Smooth muscle cell (in vitro differentiated cells): ENCODE measurements around the gene TLX3. TPM values are rescaled to one million over a fixed set of nuclear protein-coding genes. Genes with fewer than 3 reads are reported as not detected.

Experiments used
- DNase-seq: peaks from one replicate; lab custom pipeline; 2025; ENCODE audit not compliant: unreplicated experiment; lab: John Stamatoyannopoulos, UW
- H2AFZ ChIP-seq: fragments of 200-600 bp; sonication (generic); 2 replicates; pipeline ENCODE4 v1.6.0; 2016; ENCODE audit warnings: antibody characterized with exemption, low read depth, mild to moderate bottlenecking
- H3F3A ChIP-seq: fragments of 200-600 bp; sonication (generic); 2 replicates; pipeline ENCODE4 v1.6.0; 2017; ENCODE audit warnings: antibody characterized with exemption, low read depth
- H3K27ac ChIP-seq: fragments of 200-600 bp; sonication (generic); 2 replicates; pipeline ENCODE4 v1.5.1; 2016; ENCODE audit warnings: low read depth, mild to moderate bottlenecking
- H3K27me3 ChIP-seq: fragments of 200-600 bp; sonication (generic); 2 replicates; pipeline ENCODE4 v1.6.1; 2016; ENCODE audit warnings: low read depth, mild to moderate bottlenecking
- H3K36me3 ChIP-seq: fragments of 200-600 bp; sonication (generic); 2 replicates; pipeline ENCODE4 v1.5.1; 2016; ENCODE audit warnings: low read depth
- H3K4me1 ChIP-seq: fragments of 200-600 bp; sonication (generic); 2 replicates; pipeline ENCODE4 v1.5.1; 2016; ENCODE audit warnings: low read depth
- H3K4me2 ChIP-seq: fragments of 200-600 bp; sonication (generic); 2 replicates; pipeline ENCODE4 v1.6.0; 2016; ENCODE audit warnings: mild to moderate bottlenecking
- H3K4me3 ChIP-seq: fragments of 200-600 bp; sonication (generic); 2 replicates; pipeline ENCODE4 v1.5.1; 2016; ENCODE audit warnings: mild to moderate bottlenecking
- H3K79me2 ChIP-seq: fragments of 200-600 bp; sonication (generic); 2 replicates; pipeline ENCODE4 v1.6.0; 2016; ENCODE audit warnings: low read depth, mild to moderate bottlenecking
- H3K9ac ChIP-seq: fragments of 200-600 bp; sonication (generic); 2 replicates; pipeline ENCODE4 v1.6.0; 2016; ENCODE audit warnings: low read depth
- H3K9me3 ChIP-seq: fragments of 200-600 bp; sonication (generic); replicated peaks from 2 replicates; pipeline ENCODE4 v1.5.1; 2016; ENCODE audit warnings: low read depth
- H4K20me1 ChIP-seq: fragments of 200-600 bp; sonication (generic); 2 replicates; pipeline ENCODE4 v1.6.0; 2016; ENCODE audit warnings: low read depth
- WGBS: methylation state at CpG from one replicate; pipeline ENCODE4 v1.1.7; 2016; ENCODE audit warnings: low lambda C conversion rate; 5-methylcytosine and 5-hydroxymethylcytosine counted together
- polyA plus RNA-seq: library from polyadenylated mRNA; unstranded; fragments of >200 nt; fragmentation: Nextera tagmentation; extraction: Ambion mirVana; gene quantifications from 2 replicates; pipeline ENCODE4 v1.2.1, GENCODE V29; 2016
- total RNA-seq: library from RNA; depleted of rRNA; stranded (reverse); fragments of >200 nt; gene quantifications from 2 replicates; pipeline ENCODE4 v1.2.3, GENCODE V29; 2014
- TF ChIP-seq, protein P1 (sequence below): fragments of 200-600 bp; sonication (generic); IDR thresholded peaks from 2 replicates; pipeline ENCODE4 v1.5.1; 2017; ENCODE audit warnings: borderline replicate concordance, mild to moderate bottlenecking, antibody characterized with exemption; ENCODE audit not compliant: insufficient read depth, poor library complexity, severe bottlenecking

Gene TLX3
- total and polyA plus RNA-seq, 2 experiments from 2014 or later, result 0.10 TPM; not detected in 1

GRCh38 chr5:171270136-171270535 lies 38.9 kb upstream of the TLX3 start:
- H3K27me3 ChIP-seq, result no peaks in the 10 kb centered on the region
- WGBS, result 89% methylated on average over 3 of the region's 3 CpGs
- no peaks in the 10 kb centered on the region for H4K20me1 ChIP-seq
- peak overlapping the region; percentile 79 for H3K27ac ChIP-seq
- H3K9ac ChIP-seq, result no peak overlapping the region
- H3K79me2 ChIP-seq, result no peaks in the 10 kb centered on the region
- no peak for DNase-seq
- TF ChIP-seq, protein P1, sequence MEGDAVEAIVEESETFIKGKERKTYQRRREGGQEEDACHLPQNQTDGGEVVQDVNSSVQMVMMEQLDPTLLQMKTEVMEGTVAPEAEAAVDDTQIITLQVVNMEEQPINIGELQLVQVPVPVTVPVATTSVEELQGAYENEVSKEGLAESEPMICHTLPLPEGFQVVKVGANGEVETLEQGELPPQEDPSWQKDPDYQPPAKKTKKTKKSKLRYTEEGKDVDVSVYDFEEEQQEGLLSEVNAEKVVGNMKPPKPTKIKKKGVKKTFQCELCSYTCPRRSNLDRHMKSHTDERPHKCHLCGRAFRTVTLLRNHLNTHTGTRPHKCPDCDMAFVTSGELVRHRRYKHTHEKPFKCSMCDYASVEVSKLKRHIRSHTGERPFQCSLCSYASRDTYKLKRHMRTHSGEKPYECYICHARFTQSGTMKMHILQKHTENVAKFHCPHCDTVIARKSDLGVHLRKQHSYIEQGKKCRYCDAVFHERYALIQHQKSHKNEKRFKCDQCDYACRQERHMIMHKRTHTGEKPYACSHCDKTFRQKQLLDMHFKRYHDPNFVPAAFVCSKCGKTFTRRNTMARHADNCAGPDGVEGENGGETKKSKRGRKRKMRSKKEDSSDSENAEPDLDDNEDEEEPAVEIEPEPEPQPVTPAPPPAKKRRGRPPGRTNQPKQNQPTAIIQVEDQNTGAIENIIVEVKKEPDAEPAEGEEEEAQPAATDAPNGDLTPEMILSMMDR, result no peak
- H3K4me1 ChIP-seq, result peaks cover 7% of the 10 kb centered on the region
- no peaks in the 10 kb centered on the region for H3K36me3 ChIP-seq
- H3K9me3 ChIP-seq, result no peaks in the 10 kb centered on the region
- peak overlapping the region; percentile 50 for H3K4me2 ChIP-seq
- H3K4me3 ChIP-seq, result no peak overlapping the region
- H3F3A ChIP-seq, result no peaks in the 10 kb centered on the region
- no peak overlapping the region for H2AFZ ChIP-seq

DNA sequence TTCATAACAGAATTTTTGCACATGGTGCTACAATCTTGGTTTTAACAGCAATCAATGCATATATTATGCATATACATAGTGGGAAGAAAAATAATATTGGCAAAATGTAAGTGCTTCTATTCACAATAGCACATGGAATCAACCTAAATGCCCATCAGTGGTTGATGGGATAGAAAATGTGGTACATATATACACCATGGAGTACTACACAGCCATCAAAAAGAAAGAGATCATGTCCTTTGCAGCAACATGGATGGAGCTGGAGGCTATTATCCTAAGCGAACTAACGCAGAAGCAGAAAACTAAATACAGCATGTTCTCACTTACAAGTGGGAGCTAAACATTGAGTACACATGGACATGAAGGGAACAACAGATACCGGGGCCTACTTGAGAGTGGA lies 37.2 kb upstream of the TLX3 start:
- no peaks in the 10 kb centered on the region for H3K27me3 ChIP-seq
- no peak for DNase-seq
- no peak overlapping the region for H3K4me2 ChIP-seq
- 98% methylated on average over 3 of the region's 3 CpGs for WGBS
- H4K20me1 ChIP-seq, result no peaks in the 10 kb centered on the region
- H3K4me1 ChIP-seq, result peaks cover 7% of the 10 kb centered on the region
- TF ChIP-seq, protein P1, result no peak
- H3K79me2 ChIP-seq, result no peaks in the 10 kb centered on the region
- H3F3A ChIP-seq, result no peaks in the 10 kb centered on the region
- H3K9me3 ChIP-seq, result no peaks in the 10 kb centered on the region
- H3K27ac ChIP-seq, result peak overlapping the region; percentile 79
- H2AFZ ChIP-seq, result no peak overlapping the region
- no peaks in the 10 kb centered on the region for H3K36me3 ChIP-seq
- H3K4me3 ChIP-seq, result no peak overlapping the region
- no peak overlapping the region for H3K9ac ChIP-seq

DNA sequence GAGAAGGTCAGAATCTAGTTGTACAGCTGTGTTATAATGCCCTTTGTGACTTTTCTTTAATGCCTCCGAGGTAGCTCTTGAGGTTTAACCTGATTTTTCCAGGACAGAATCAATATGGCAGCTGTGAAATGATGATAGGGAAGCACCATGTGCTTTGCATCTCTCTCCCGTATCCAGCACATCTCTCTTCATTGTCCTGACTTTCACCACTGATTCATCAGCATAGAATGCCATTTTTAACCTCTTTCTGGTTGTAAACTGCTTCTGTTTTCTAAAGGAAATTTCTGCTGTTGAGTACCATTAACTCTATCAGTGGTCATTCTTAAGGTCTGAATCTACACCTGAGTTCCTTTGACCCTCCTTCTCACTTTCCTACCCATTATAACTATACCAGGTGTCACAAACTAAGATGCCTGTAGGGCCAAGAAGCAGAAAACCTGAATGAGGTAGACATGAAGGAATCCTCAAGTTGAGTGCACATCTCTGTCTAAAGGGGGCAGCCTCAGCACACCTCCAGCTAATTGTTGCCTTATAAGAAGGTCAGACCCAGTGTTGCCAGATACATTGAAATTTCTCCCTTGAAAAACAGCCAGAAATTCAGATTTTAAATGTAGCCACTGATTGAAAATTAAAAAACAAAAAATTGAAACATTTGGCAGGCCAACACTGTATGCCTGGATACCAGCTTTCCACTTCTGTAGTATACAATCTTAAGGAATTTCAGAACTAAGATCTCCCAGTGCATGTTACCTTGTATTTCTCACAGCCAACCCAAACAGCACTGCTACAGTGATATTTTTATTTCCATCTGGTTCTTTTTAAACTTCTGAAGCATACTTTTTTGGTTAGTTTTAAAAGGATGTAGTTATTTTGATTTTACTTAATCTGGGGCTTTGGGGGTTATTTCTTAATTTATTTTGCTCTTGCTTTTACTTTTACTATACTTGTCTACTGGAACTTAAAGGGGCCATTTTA lies 35.8 kb upstream of the TLX3 start:
- no peak overlapping the region for H3K9ac ChIP-seq

More for the DNA sequence above, 35.8 kb upstream of the TLX3 start:
- no peaks in the 10 kb centered on the region for H3K36me3 ChIP-seq
- no peak overlapping the region for H2AFZ ChIP-seq
- H4K20me1 ChIP-seq, result no peaks in the 10 kb centered on the region
- no peak overlapping the region for H3K4me2 ChIP-seq
- no peaks in the 10 kb centered on the region for H3K9me3 ChIP-seq
- no peak overlapping the region for H3K4me3 ChIP-seq
- H3K79me2 ChIP-seq, result no peaks in the 10 kb centered on the region
- TF ChIP-seq, protein P1, result peak; percentile 25
- 64% methylated on average over 2 of the region's 2 CpGs for WGBS
- H3K27me3 ChIP-seq, result no peaks in the 10 kb centered on the region
- H3K4me1 ChIP-seq, result peaks cover 7% of the 10 kb centered on the region
- H3F3A ChIP-seq, result no peaks in the 10 kb centered on the region
- no peak for DNase-seq
- H3K27ac ChIP-seq, result no peak overlapping the region
